Fibroblast of mammary gland (primary cell): Measurements from ENCODE around the gene RUSF1.

Experiments used
- DNase-seq: peaks from one replicate; pipeline ENCODE4 v3.0.0-alpha.2; 2010; ENCODE audit warnings: low read depth
- H3K4me3 ChIP-seq: 2 replicates; pipeline ENCODE4 v1.5.1; 2011; ENCODE audit warnings: low read depth, mild to moderate bottlenecking, low read length, moderate library complexity; ENCODE audit not compliant: control insufficient read depth
- TF ChIP-seq, protein P1 (sequence below): conservative IDR thresholded peaks from 2 replicates; pipeline ENCODE4 v1.5.1; 2011; ENCODE audit warnings: low read depth, low read length, inconsistent platforms; ENCODE audit not compliant: control insufficient read depth, insufficient read depth

RUSF1 gene

DNA sequence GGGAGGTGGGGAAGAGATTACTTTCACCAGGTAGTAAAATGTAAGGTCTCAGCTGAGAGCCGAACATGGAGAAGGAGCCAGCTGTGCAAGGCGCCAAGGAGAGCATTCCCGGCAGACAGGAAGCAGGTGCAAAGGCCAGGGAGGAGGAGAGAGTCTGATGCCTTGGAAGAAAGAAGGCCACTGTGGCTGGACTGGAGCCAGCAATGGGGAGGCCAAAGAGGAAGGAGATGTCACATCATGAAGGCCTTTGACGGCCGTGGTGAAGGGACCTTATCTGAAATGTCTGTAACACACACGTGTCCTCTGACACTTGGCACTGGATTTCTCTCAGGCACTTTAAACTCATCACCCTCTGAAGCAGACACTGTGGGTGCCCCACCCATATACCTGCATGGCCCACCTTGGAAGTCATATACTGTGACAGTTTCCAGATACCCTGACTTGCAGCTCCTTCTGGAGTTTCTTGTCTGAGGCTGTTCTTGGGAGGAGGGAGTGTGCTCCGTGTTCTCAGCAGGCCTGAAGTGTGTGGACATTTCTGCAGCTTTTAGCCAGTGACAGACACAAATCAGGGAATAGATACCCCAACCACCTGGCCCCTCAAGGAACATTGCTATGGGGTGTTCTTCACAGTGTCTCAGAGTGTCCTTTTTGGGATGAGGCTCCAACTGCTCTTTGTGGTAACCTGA lies 27.2 kb downstream of the RUSF1 start:
- DNase-seq: no peak
- H3K4me3 ChIP-seq: no peak overlapping the region
- TF ChIP-seq, protein P1, sequence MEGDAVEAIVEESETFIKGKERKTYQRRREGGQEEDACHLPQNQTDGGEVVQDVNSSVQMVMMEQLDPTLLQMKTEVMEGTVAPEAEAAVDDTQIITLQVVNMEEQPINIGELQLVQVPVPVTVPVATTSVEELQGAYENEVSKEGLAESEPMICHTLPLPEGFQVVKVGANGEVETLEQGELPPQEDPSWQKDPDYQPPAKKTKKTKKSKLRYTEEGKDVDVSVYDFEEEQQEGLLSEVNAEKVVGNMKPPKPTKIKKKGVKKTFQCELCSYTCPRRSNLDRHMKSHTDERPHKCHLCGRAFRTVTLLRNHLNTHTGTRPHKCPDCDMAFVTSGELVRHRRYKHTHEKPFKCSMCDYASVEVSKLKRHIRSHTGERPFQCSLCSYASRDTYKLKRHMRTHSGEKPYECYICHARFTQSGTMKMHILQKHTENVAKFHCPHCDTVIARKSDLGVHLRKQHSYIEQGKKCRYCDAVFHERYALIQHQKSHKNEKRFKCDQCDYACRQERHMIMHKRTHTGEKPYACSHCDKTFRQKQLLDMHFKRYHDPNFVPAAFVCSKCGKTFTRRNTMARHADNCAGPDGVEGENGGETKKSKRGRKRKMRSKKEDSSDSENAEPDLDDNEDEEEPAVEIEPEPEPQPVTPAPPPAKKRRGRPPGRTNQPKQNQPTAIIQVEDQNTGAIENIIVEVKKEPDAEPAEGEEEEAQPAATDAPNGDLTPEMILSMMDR: no peak

DNA sequence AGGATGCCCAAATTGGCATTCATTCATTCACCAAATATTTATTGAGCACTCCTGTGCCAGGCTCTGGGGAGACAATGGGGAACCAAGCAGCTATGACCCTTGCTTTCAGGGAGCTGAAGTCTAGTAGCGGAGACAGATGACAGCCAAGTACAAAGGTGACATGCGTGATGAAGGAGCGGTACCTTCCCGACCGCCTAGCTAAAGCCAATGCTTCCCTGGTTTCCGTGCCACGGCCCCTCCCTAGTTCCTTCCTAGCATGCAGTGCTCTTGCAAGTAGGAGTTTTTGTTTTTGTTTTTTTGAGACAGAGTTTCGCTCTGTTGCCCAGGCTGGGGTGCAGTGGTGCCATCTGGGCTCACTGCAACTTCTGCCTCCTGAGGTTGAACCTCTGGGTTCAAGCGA lies 28.4 kb downstream of the RUSF1 start:
- H3K4me3 ChIP-seq: no peak overlapping the region
- TF ChIP-seq, protein P1: no peak
- DNase-seq: no peak

DNA sequence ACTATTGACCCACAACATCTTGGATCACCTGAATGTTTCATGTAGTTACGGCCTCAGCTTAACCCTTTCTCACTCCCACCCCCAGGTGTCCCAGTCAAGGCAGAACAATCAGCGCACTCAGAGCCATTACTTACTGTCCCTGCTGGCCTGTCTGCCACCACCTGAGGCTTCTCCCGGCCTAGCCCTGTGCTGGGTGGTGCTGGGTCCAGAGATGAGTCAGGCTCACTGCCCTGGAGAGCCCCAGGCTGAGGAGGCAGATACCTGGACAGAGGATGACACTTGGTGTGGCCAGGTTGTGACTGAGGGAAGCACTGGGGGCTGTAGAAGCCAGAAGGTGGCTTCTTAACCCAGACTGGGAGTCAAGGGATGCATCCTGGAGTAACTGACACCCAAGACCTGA lies 29.2 kb downstream of the RUSF1 start:
- no peak overlapping the region for H3K4me3 ChIP-seq
- TF ChIP-seq, protein P1: no peak
- no peak for DNase-seq

DNA sequence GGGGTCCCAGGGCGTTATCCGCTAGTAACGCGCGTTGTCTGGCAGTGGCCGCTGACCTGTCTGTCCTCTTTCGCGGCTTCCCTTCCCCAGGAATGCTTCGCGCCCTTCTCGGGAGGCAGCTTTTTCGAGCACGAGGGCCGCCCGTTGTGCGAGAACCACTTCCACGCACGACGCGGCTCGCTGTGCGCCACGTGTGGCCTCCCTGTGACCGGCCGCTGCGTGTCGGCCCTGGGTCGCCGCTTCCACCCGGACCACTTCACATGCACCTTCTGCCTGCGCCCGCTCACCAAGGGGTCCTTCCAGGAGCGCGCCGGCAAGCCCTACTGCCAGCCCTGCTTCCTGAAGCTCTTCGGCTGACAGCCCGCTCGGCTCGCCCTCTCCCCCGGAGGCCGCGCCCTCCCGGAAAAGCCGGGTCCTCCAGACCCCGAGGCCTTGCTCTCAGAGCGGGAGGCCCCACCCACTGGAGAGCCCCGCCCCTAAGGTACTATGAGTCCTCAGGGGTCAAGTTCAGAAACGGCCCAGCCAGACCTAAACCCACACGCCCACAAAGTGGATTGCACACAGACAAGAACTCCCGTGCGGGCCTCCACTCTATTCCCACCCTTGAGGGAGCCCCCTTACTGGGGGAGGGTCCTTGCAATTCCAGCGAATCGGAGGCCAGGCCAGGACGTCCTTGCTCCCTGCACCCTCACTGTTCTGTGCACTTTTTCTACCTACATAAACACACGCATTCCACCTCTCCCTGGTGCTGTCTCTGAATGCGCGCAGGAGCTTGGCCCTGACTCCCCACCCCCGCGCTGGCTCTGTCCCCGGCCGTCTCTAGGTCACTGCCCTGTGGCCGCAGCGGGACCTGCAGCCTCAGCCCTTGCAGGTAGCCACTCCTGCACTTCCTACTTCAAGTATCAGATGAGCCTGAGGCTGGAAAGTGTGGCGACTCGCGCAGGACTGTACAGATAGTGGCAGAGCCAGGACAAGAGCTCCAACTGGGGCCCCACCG lies 30.7 kb downstream of the RUSF1 start:
- no peak overlapping the region for H3K4me3 ChIP-seq
- no peak for DNase-seq
- TF ChIP-seq, protein P1: no peak

DNA sequence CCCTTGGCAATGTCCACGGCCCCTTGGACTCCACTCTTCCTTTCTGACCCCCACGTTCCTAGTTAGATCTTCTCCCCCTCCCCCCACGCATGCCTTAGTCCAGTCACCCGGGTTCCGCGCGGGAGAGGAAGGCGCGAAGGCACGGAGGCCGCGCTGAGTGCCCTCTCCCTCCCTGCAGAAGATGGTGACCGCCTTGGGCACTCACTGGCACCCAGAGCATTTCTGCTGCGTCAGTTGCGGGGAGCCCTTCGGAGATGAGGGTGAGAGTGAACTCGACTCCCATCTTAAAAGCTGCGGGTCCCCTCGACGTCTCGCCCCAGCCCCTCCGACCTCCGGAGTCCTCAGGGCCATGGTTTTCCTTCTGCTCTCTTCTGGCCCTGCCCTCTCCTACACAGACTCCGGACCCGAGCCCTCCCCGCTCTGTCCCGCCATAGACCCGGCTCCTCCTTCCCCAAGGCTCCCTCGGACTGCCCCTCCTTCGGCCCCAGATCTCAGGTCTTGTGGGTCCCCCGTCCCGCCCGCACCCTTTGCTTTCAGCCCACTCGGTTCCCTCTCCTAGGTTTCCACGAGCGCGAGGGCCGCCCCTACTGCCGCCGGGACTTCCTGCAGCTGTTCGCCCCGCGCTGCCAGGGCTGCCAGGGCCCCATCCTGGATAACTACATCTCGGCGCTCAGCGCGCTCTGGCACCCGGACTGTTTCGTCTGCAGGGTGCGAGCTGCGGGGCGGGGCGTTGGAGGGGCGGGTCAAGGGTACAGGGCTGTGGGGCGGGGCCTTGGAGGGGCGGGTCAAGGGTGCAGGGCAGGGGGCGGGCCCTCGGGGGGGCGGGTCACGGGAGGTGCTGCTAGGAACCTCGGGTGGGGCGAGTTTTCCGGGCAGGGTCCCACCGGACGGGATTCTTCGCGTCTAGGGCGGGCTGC lies 31.6 kb downstream of the RUSF1 start:
- no peak for DNase-seq
- TF ChIP-seq, protein P1: no peak
- H3K4me3 ChIP-seq: no peak overlapping the region

DNA sequence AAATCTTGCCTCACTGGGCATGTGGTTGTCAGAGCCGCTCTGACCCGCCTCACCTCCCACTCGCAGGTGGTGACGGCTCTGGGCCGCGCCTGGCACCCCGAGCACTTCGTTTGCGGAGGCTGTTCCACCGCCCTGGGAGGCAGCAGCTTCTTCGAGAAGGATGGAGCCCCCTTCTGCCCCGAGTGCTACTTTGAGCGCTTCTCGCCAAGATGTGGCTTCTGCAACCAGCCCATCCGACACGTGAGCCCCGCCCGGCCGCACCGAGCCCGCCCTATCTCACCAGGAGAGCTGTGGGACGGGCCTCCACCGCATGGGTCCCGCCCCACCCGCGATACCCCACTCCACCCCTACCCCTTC lies 32.3 kb downstream of the RUSF1 start:
- DNase-seq: no peak
- TF ChIP-seq, protein P1: no peak
- H3K4me3 ChIP-seq: no peak overlapping the region
